Chondrocyte (in vitro differentiated cells): ENCODE data around the gene SYT6. TPM values are rescaled to one million over a fixed set of nuclear protein-coding genes. Genes with fewer than 3 reads are reported as not detected.

ENCODE experiments used
- DNase-seq: peaks from one replicate; pipeline ENCODE4 v3.0.0; 2021; ENCODE audit warnings: mixed read lengths, low spot score
- H3K27ac Mint-ChIP-seq: one replicate; pipeline ENCODE4 v1.8.0; 2021; ENCODE audit warnings: mild to moderate bottlenecking, moderate library complexity, mixed read lengths; ENCODE audit not compliant: unreplicated experiment
- H3K27me3 Mint-ChIP-seq: 2 replicates; pipeline ENCODE4 v1.8.0; 2021; ENCODE audit warnings: low read depth, mixed read lengths
- H3K36me3 Mint-ChIP-seq: 2 replicates; pipeline ENCODE4 v1.8.0; 2021; ENCODE audit warnings: low read depth, mixed read lengths
- H3K4me1 Mint-ChIP-seq: 2 replicates; pipeline ENCODE4 v1.8.0; 2021; ENCODE audit warnings: low read depth, mild to moderate bottlenecking, mixed read lengths
- H3K4me3 Mint-ChIP-seq: one replicate; pipeline ENCODE4 v1.8.0; 2021; ENCODE audit warnings: mild to moderate bottlenecking, moderate library complexity, mixed read lengths; ENCODE audit not compliant: unreplicated experiment
- H3K9me3 Mint-ChIP-seq: 2 replicates; pipeline ENCODE4 v1.8.0; 2021; ENCODE audit warnings: low read depth, mixed read lengths
- total RNA-seq: library from RNA; stranded (reverse); gene quantifications from 3 replicates; pipeline ENCODE4 v1.2.1, GENCODE V29; 2021
- TF ChIP-seq, protein P1 (sequence below): fragments of 200-600 bp; sonication (generic); IDR thresholded peaks from 2 replicates; pipeline ENCODE4 v1.5.0; 2021; ENCODE audit warnings: antibody characterized with exemption, mild to moderate bottlenecking, moderate library complexity

SYT6 gene
- total RNA-seq, 1 donor from 2014 or later, result not detected

DNA sequence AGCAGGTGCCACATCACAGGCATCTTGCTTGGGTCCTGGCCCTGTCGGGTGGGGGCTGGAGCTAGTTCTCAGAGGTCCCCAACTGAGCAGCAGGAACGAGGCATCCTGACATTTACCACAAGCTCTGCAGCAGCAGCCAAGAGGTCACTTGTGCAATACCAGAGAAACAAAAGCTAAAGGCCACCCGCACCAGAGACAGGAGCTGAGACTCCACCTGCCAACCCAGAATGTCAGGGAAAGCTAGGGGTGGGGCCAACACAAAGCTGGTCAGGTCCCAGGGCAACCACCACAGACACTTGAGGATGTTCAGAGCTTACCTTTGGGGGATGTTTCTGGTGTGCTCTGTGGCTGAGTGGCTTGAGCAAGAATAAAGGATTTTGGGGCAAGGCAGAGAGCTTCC, 13.6 kb upstream of the SYT6 start:
- Mint-ChIP-seq H3K4me1 (no peaks in the 10 kb centered on the region), H3K9me3 (no peaks in the 10 kb centered on the region), H3K36me3 (no peaks in the 10 kb centered on the region), H3K27me3 (peaks cover 23% of the 10 kb centered on the region), H3K4me3 (no peak overlapping the region), H3K27ac (no peak overlapping the region)
- no peak for DNase-seq
- TF ChIP-seq, protein P1, sequence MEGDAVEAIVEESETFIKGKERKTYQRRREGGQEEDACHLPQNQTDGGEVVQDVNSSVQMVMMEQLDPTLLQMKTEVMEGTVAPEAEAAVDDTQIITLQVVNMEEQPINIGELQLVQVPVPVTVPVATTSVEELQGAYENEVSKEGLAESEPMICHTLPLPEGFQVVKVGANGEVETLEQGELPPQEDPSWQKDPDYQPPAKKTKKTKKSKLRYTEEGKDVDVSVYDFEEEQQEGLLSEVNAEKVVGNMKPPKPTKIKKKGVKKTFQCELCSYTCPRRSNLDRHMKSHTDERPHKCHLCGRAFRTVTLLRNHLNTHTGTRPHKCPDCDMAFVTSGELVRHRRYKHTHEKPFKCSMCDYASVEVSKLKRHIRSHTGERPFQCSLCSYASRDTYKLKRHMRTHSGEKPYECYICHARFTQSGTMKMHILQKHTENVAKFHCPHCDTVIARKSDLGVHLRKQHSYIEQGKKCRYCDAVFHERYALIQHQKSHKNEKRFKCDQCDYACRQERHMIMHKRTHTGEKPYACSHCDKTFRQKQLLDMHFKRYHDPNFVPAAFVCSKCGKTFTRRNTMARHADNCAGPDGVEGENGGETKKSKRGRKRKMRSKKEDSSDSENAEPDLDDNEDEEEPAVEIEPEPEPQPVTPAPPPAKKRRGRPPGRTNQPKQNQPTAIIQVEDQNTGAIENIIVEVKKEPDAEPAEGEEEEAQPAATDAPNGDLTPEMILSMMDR, result no peak

DNA sequence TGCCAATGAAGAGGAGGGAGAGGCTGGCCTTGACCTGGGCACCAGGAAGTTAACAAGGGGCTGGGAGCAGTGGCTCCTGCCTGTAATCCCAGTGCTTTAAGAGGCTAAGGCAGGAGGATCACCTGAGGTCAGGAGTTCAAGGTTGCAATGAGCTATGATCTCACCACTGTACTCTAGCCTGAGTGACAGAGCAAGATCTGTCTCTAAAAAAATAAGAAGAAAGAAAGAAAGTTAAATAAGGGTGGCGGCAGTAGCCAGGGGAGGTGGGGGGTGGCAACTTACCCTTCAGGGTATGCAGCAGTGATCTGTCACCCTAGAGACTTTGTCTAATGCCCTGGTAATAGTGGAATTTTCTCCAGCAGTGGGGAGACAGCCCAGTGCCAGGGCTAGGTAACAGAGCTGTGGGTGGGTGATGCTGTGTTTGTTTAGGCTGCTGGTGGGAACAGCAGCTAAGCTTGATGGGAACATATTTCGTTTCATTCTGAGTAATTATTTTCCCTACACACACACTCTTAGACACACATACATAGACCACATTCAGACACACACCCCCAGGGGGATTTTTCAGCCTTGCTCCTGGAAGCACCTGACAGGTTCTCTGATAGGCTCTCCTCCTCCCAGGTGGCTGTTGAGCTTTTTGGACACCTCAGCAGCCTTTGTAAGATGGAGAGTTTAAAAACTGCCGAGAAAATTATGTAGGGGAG, 11.3 kb upstream of the SYT6 start:
- no peak overlapping the region for H3K27ac Mint-ChIP-seq
- no peaks in the 10 kb centered on the region for H3K36me3 Mint-ChIP-seq
- no peaks in the 10 kb centered on the region for H3K4me1 Mint-ChIP-seq
- no peak overlapping the region for H3K4me3 Mint-ChIP-seq
- DNase-seq, result no peak
- no peaks in the 10 kb centered on the region for H3K9me3 Mint-ChIP-seq
- TF ChIP-seq, protein P1, result no peak
- H3K27me3 Mint-ChIP-seq, result peaks cover 43% of the 10 kb centered on the region

DNA sequence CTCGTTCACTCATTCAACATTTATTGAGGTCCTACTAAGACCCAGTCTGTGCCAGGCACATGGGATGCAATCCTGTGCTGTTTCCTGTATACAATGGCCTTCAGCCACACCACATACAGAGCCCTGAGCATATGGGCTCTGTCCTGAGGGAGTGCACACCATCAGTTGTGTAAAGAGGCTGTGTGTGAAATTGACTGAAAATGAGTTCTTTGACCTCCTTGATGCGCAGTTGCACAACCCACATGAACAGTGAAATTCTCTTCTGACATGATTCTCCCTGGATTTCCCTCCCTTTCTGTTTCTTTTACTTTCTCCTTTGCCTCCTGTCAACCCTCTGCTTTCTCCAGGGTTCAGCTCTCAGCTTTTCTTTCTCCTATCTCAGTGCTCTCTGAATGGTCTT, 6.3 kb upstream of the SYT6 start:
- H3K9me3 Mint-ChIP-seq, result no peaks in the 10 kb centered on the region
- H3K27me3 Mint-ChIP-seq, result peaks cover 70% of the 10 kb centered on the region
- TF ChIP-seq, protein P1, result no peak
- H3K27ac Mint-ChIP-seq, result no peak overlapping the region
- no peaks in the 10 kb centered on the region for H3K36me3 Mint-ChIP-seq
- no peak overlapping the region for H3K4me3 Mint-ChIP-seq
- H3K4me1 Mint-ChIP-seq, result no peaks in the 10 kb centered on the region
- no peak for DNase-seq

DNA sequence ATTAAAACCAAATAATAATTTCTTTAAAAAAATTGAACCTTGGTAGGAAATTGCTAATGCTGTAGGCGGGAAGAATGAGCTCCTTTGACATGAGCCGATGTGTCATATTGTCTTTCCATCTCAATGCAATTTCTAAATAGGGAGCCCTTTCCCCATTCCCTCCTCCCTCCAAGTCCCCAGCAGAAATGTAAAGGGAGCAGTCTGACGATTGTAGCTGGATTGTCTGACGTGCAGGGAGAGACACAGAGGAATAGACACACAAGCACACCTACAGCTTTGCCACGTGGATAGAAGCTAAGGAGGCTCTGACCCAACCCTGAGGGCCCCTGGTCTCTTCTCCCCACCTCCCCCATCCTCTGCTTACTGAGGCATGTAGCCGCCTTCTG, 3.6 kb upstream of the SYT6 start:
- TF ChIP-seq, protein P1, result no peak
- peaks cover 79% of the 10 kb centered on the region for H3K27me3 Mint-ChIP-seq
- H3K9me3 Mint-ChIP-seq, result no peaks in the 10 kb centered on the region

DNA sequence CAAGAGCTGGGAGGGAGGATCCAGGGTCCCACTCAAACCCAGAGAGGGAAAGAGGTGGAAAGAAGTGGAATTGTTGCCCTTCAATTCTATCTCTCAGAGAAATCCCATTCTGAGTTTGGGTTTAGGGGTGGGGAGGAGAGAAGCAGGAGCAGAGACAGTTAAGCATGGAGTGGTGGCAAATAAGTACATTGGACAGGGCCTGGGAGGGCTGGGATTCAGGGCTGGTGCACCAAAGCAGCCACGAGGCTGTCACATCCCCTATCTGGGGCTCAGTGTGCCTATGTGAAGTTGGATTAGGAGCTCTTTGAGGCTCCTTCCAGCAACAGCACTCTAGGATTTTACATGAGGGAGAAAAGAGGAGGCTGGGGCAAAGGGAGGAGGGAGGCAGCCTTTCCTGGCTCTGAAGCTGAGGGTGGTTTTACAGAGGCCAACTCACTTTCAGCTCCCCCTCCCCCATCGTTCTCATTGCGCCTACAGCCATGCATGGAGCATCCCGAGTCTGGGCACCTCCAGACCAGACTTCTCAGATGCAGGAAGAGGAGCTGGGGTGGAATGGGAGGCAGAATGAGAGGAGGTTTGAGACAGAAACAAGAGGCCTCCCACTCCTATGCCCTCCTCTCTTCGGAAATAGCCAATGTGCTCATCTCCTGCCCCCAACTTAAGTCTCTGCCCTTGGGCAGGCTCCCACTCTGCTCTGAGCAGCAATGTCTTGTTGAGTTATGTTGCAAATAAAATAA, 3.0 kb upstream of the SYT6 start:
- H3K27ac Mint-ChIP-seq, result no peak overlapping the region
- peaks cover 80% of the 10 kb centered on the region for H3K27me3 Mint-ChIP-seq
- H3K4me3 Mint-ChIP-seq, result no peak overlapping the region
- TF ChIP-seq, protein P1, result no peak
- DNase-seq, result no peak
- H3K4me1 Mint-ChIP-seq, result peaks cover 16% of the 10 kb centered on the region
- H3K36me3 Mint-ChIP-seq, result no peaks in the 10 kb centered on the region
- no peaks in the 10 kb centered on the region for H3K9me3 Mint-ChIP-seq

More for the DNA sequence above, 3.6 kb upstream of the SYT6 start:
- Mint-ChIP-seq H3K27ac (no peak overlapping the region), H3K4me1 (peaks cover 16% of the 10 kb centered on the region), H3K36me3 (no peaks in the 10 kb centered on the region), H3K4me3 (no peak overlapping the region)
- DNase-seq, result no peak
